MM.1S (cell line): ENCODE data around the gene SERPINB3.

Experiments used
- DNase-seq: peaks from one replicate; pipeline ENCODE4 v3.0.0-alpha.2; 2015
- H2AFZ ChIP-seq: fragments of 300-600 bp; sonication (generic); 2 replicates; pipeline ENCODE4 v1.6.0; 2016; ENCODE audit warnings: antibody characterized with exemption, low read length
- H3F3A ChIP-seq: fragments of 300-600 bp; sonication (generic); 2 replicates; pipeline ENCODE4 v1.6.1; 2016; ENCODE audit warnings: mild to moderate bottlenecking, antibody characterized with exemption, low read length, moderate library complexity, mixed read lengths; ENCODE audit not compliant: insufficient read depth
- H3K27ac ChIP-seq: fragments of 300-600 bp; sonication (generic); 2 replicates; pipeline ENCODE4 v1.5.1; 2016; ENCODE audit warnings: mild to moderate bottlenecking, low read length
- H3K27me3 ChIP-seq: fragments of 300-600 bp; sonication (generic); replicated peaks from 2 replicates; pipeline ENCODE4 v1.6.0; 2016; ENCODE audit warnings: low read length; ENCODE audit not compliant: insufficient read depth
- H3K36me3 ChIP-seq: fragments of 300-600 bp; sonication (generic); replicated peaks from 2 replicates; pipeline ENCODE4 v1.6.1; 2016; ENCODE audit warnings: mild to moderate bottlenecking, low read length, mixed read lengths; ENCODE audit not compliant: insufficient read depth
- H3K4me1 ChIP-seq: fragments of 300-600 bp; sonication (generic); 2 replicates; pipeline ENCODE4 v1.6.1; 2016; ENCODE audit warnings: low read length, mixed read lengths
- H3K4me2 ChIP-seq: fragments of 300-600 bp; sonication (generic); 2 replicates; pipeline ENCODE4 v1.6.0; 2016; ENCODE audit warnings: low read depth, low read length
- H3K4me3 ChIP-seq: fragments of 300-600 bp; sonication (generic); 2 replicates; pipeline ENCODE4 v1.5.1; 2016; ENCODE audit warnings: low read length, mixed read lengths
- H3K79me2 ChIP-seq: fragments of 300-600 bp; sonication (generic); 2 replicates; pipeline ENCODE4 v1.6.1; 2016; ENCODE audit warnings: mixed run types, low read length, mixed read lengths
- H3K9ac ChIP-seq: fragments of 300-600 bp; sonication (generic); 2 replicates; pipeline ENCODE4 v1.6.1; 2016; ENCODE audit warnings: low read length, mixed read lengths
- H3K9me2 ChIP-seq: fragments of 300-600 bp; sonication (generic); replicated peaks from 2 replicates; pipeline ENCODE4 v1.6.1; 2016; ENCODE audit warnings: mild to moderate bottlenecking, low read length, mixed read lengths; ENCODE audit not compliant: insufficient read depth
- H3K9me3 ChIP-seq: fragments of 300-600 bp; sonication (generic); replicated peaks from 2 replicates; pipeline ENCODE4 v1.6.1; 2016; ENCODE audit warnings: mild to moderate bottlenecking, low read length, mixed read lengths; ENCODE audit not compliant: insufficient read depth
- H4K20me1 ChIP-seq: fragments of 300-600 bp; sonication (generic); 2 replicates; pipeline ENCODE4 v1.6.1; 2016; ENCODE audit warnings: mild to moderate bottlenecking, low read length, moderate library complexity, mixed read lengths; ENCODE audit not compliant: insufficient read depth
- CTCF ChIP-seq: fragments of 300-600 bp; sonication (generic); IDR thresholded peaks from 2 replicates; pipeline ENCODE4 v1.5.1; 2016; ENCODE audit warnings: antibody characterized with exemption, low read length, mixed read lengths
- EZH2 ChIP-seq: fragments of 300-600 bp; sonication (generic); optimal IDR thresholded peaks from 2 replicates; pipeline ENCODE3; 2017; ENCODE audit warnings: low read depth, mild to moderate bottlenecking, antibody characterized with exemption, low read length, mixed read lengths
- EZH2phosphoT487 ChIP-seq: fragments of 300-600 bp; sonication (generic); IDR thresholded peaks from 2 replicates; pipeline ENCODE4 v1.6.1; 2018; ENCODE audit warnings: antibody characterized with exemption, low read length

SERPINB3 gene

GRCh38 chr18:63624863-63625262 is 36.8 kb downstream of the SERPINB3 start:
- Histone ChIP-seq H3K9me3 (no peaks in the 10 kb centered on the region), H3K27me3 (no peaks in the 10 kb centered on the region), H3K4me1 (no peaks in the 10 kb centered on the region), H4K20me1 (no peaks in the 10 kb centered on the region), H3K36me3 (no peaks in the 10 kb centered on the region), H3K4me3 (no peak overlapping the region), H3K9ac (no peak overlapping the region), H3K79me2 (no peaks in the 10 kb centered on the region), H2AFZ (no peak overlapping the region), H3K9me2 (no peaks in the 10 kb centered on the region), H3K27ac (no peak overlapping the region), H3K4me2 (no peak overlapping the region), H3F3A (no peaks in the 10 kb centered on the region)
- no peak for DNase-seq
- TF ChIP-seq EZH2phosphoT487 (no peak), EZH2 (no peak), CTCF (no peak)

DNA sequence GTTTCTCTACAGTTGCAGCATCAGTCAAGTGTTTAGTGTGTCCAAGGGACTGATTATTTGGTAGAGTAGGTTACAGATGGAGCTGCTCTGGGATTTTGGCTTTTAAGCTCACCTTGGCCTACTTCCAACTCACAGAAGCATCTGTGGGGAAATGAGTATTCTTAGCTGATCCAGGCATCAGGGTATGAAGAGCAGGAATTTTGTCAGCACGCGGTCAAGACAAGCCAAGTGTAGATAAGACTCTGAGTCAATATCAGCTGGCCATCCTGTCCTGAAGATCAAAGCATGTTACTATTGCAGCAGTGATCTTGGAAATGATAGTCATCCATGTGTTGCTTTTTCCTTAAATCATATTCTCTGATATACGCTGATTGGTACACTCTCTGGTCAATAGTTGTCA is 42.0 kb downstream of the SERPINB3 start:
- Histone ChIP-seq H3K9ac (no peak overlapping the region), H3K9me3 (no peaks in the 10 kb centered on the region), H3K9me2 (no peaks in the 10 kb centered on the region), H3K36me3 (no peaks in the 10 kb centered on the region), H3K4me1 (peaks cover 6% of the 10 kb centered on the region; the same call in 1 of the 2 replicates), H3F3A (no peaks in the 10 kb centered on the region), H2AFZ (no peak overlapping the region), H3K4me3 (no peak overlapping the region), H4K20me1 (no peaks in the 10 kb centered on the region), H3K79me2 (no peaks in the 10 kb centered on the region), H3K27ac (no peak overlapping the region), H3K27me3 (no peaks in the 10 kb centered on the region), H3K4me2 (no peak overlapping the region)
- DNase-seq = no peak
- no peak for TF ChIP-seq EZH2phosphoT487
- TF ChIP-seq CTCF = no peak
- TF ChIP-seq EZH2 = no peak

DNA sequence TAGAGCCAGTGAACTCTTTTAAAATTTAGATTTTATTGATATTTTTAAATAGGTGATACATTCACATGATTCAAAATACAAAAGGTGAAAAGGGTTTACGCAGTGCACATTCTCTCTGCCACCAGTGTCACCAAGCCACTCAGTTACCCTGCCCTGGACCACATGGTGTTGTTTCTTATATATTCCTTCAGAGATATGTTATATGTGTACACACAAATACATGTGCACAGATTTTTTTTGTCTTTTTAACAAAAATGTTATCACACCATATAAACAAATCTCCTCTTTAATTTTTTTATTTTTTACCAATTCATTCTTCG is 43.8 kb downstream of the SERPINB3 start:
- H3K79me2 ChIP-seq = no peaks in the 10 kb centered on the region
- H2AFZ ChIP-seq = no peak overlapping the region
- no peak overlapping the region for H3K4me3 ChIP-seq
- no peaks in the 10 kb centered on the region for H3K9me2 ChIP-seq
- no peak overlapping the region for H3K27ac ChIP-seq
- H3K9ac ChIP-seq = no peak overlapping the region
- peaks cover 6% of the 10 kb centered on the region; the same call in 1 of the 2 replicates for H3K4me1 ChIP-seq
- H3K4me2 ChIP-seq = no peak overlapping the region
- H4K20me1 ChIP-seq = no peaks in the 10 kb centered on the region
- no peaks in the 10 kb centered on the region for H3F3A ChIP-seq
- H3K36me3 ChIP-seq = no peaks in the 10 kb centered on the region
- H3K27me3 ChIP-seq = no peaks in the 10 kb centered on the region
- H3K9me3 ChIP-seq = no peaks in the 10 kb centered on the region
- no peak for DNase-seq
- TF ChIP-seq CTCF (no peak), EZH2phosphoT487 (no peak), EZH2 (no peak)
